K562 (cell line): ENCODE measurements around the gene PTCH1. TPM values are rescaled to one million over a fixed set of nuclear protein-coding genes. Genes with fewer than 3 reads are reported as not detected.

ENCODE experiments used
- BRD4 ChIP-seq: fragments of 200-600 bp; sonication (generic); IDR thresholded peaks from 2 replicates; pipeline ENCODE4 v1.6.1; 2017; ENCODE audit warnings: inconsistent platforms
- CEBPB ChIP-seq: fragments of 450-650 bp; IDR thresholded peaks from 2 replicates; pipeline ENCODE4 v1.6.1; 2016; ENCODE audit warnings: missing genetic modification characterization, missing compliant biosample characterization
- EWSR1 ChIP-seq: fragments of 450-650 bp; IDR thresholded peaks from 2 replicates; pipeline ENCODE4 v1.6.1; 2018; ENCODE audit warnings: borderline replicate concordance, mild to moderate bottlenecking, low read depth, moderate library complexity; ENCODE audit not compliant: partially characterized antibody
- GABPA ChIP-seq: fragments of 200-800 bp; sonication (Bioruptor generic); conservative IDR thresholded peaks from 2 replicates; pipeline ENCODE4 v1.6.1; 2016; ENCODE audit warnings: low read depth, missing genetic modification characterization, missing compliant biosample characterization
- HNRNPL ChIP-seq: fragments of 200-400 bp; formaldehyde crosslinking; IDR thresholded peaks from 2 replicates; pipeline ENCODE4 v1.6.1; 2017; ENCODE audit warnings: low read depth, mild to moderate bottlenecking, low read length
- KLF6 ChIP-seq: fragments of 250-450 bp; sonication (Bioruptor Pico); IDR thresholded peaks from 2 replicates; pipeline ENCODE4 v1.4.0; 2020; ENCODE audit warnings: mild to moderate bottlenecking, moderate library complexity, borderline replicate concordance
- NCOA4 ChIP-seq: fragments of 450-650 bp; IDR thresholded peaks from 2 replicates; pipeline ENCODE4 v1.6.1; 2018; ENCODE audit warnings: mild to moderate bottlenecking; ENCODE audit not compliant: partially characterized antibody
- NFATC3 ChIP-seq: fragments of 450-650 bp; IDR thresholded peaks from 2 replicates; pipeline ENCODE4 v1.6.1; 2017; ENCODE audit warnings: mild to moderate bottlenecking
- POLR2G ChIP-seq: fragments of 200-400 bp; formaldehyde crosslinking; IDR thresholded peaks from 2 replicates; pipeline ENCODE4 v1.6.1; 2017; ENCODE audit warnings: low read depth, mild to moderate bottlenecking, antibody characterized with exemption, low read length, moderate library complexity
- POU5F1 ChIP-seq: fragments of 150-350 bp; IDR thresholded peaks from 2 replicates; pipeline ENCODE4 v1.6.1; 2014; ENCODE audit warnings: borderline replicate concordance, low read length, low read depth, mild to moderate bottlenecking; ENCODE audit not compliant: partially characterized antibody
- TEAD1 ChIP-seq, 2 experiments: fragments of 450-650 bp in 1 of 2; sonication (generic) in 1 of 2; formaldehyde crosslinking; IDR thresholded peaks; 2 replicates each; pipeline versions ENCODE4 v1.4.0 to v1.8.0; 2020 to 2022; ENCODE audit warnings: mild to moderate bottlenecking in 2 of 2, missing genetic modification reagents in 1 of 2
- ZBTB40 ChIP-seq, 2 experiments: fragments of 450-650 bp in 1 of 2; sonication (generic) in 1 of 2; formaldehyde crosslinking in 1 of 2; IDR thresholded peaks; 2 replicates each; pipeline versions ENCODE4 v1.7.1 to v1.9.0; 2016 to 2022; ENCODE audit warnings: inconsistent platforms in 1 of 2, mild to moderate bottlenecking in 1 of 2, missing genetic modification reagents in 1 of 2
- ZNF41 ChIP-seq: fragments of 250-450 bp; sonication (Bioruptor Pico); conservative IDR thresholded peaks from 2 replicates; pipeline ENCODE4 v1.4.0; 2020; ENCODE audit warnings: mild to moderate bottlenecking
- polyA plus RNA-seq, 8 experiments: library from polyadenylated mRNA; depleted of rRNA in 4 of 8; stranded (reverse) in 5 of 8; unstranded in 3 of 8; fragments of >200 nt; fragmentation: Nextera tagmentation in 2 of 8; fragmentation: Illumina TruSeq in 1 of 8; extraction: Ambion mirVana in 2 of 8; extraction: Trizol in 1 of 8; gene quantifications; 2 replicates each; pipeline versions ENCODE4 v1.2.1 to v1.2.3, GENCODE V29; 2011 to 2014; ENCODE audit warnings: inconsistent platforms in 1 of 8, missing spikeins in 1 of 8
- total RNA-seq, 7 experiments: library from RNA; depleted of rRNA in 6 of 7; stranded (reverse); fragments of >200 nt in 6 of 7; fragmentation: Illumina TruSeq in 2 of 7; extraction: Trizol in 2 of 7; gene quantifications; 2 replicates each; pipeline versions ENCODE4 v1.2.1 to v1.2.3, GENCODE V29; 2011 to 2021; ENCODE audit warnings: low replicate concordance in 1 of 7

Gene PTCH1
- total and polyA plus RNA-seq, 9 of the 15 experiments (the other 6 are each of a cell fraction or from before 2014, with no cell fraction given): 0.70 to 9.9 (median 3.8) TPM

- TF ChIP-seq ZBTB40 (IDR thresholded peaks at IDR 0.05) (0 out of 2 replicates have a peak, but pooled peaks have one; percentile 25), ZBTB40 (CRISPR knock-in tag; IDR thresholded peaks at IDR 0.05) (no peak), ZNF41 (CRISPR knock-in tag) (no peak), TEAD1 (CRISPR knock-in tag; IDR thresholded peaks at IDR 0.05) (no peak), NFATC3 (no peak), POLR2G (no peak), CEBPB (tag) (peak; percentile 55; the same call in 1 of the 2 replicates), BRD4 (no peak), GABPA (tag) (no peak), KLF6 (no peak), EWSR1 (no peak), NCOA4 (no peak), POU5F1 (no peak), HNRNPL (no peak)
These were observed 9.1 kb downstream of the PTCH1 start (continued) for GRCh38 chr9:95507464-95508241.
